ENCODE measurements around the gene SYN1. TPM values are rescaled to one million over a fixed set of nuclear protein-coding genes. Genes with fewer than 3 reads are reported as not detected.

The SYN1 gene
- total and polyA plus RNA-seq, 7 donors, result 0.16 to 1.6 (median 1.0) TPM; not detected in 1

DNA sequence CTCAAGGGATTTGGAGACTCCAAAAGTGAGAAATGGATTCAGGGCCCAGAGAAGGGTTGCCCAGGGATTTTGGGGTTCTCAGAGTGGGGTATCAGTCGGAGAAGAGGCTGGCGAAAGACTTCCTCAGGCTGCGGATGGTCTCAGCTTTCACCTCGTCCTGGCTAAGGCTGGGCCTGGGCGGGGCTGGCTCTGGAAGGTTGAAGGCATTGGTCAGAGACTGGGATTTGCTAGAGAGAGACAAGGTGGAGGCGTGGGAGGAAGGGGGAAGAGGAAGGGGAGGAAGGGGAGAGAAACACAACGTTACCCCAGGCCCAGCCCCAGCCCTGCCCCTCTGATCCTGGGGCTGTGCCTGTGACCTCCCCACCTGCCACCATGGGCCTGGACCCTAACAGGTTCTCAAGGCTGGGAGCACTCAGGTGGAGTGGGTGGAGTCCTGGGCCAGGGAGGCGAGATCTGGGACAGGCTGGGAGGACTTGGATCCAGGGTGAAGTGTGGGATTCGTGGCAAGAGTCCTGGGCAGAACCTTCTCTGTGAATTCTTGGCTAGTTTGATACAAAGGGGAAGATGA is 46.8 kb downstream of the SYN1 start:
- Histone ChIP-seq H3K4me1 (peaks cover 0 to 13% (median 5%) of the 10 kb centered on the region in 4 donors), H3K36me3 (peaks cover 0 to 29% (median 13%) of the 10 kb centered on the region in 4 donors), H3K9me3 (no peaks in the 10 kb centered on the region), H3K27ac (peak overlapping the region in 1 of 4 donors; percentile 49), H3K4me3 (no peak overlapping the region), H3K27me3 (peaks cover 0 to 3% (median 0%) of the 10 kb centered on the region in 3 donors)
- intact Hi-C loops (cut with DNase I), result no loop called here
- TF ChIP-seq, protein P1, sequence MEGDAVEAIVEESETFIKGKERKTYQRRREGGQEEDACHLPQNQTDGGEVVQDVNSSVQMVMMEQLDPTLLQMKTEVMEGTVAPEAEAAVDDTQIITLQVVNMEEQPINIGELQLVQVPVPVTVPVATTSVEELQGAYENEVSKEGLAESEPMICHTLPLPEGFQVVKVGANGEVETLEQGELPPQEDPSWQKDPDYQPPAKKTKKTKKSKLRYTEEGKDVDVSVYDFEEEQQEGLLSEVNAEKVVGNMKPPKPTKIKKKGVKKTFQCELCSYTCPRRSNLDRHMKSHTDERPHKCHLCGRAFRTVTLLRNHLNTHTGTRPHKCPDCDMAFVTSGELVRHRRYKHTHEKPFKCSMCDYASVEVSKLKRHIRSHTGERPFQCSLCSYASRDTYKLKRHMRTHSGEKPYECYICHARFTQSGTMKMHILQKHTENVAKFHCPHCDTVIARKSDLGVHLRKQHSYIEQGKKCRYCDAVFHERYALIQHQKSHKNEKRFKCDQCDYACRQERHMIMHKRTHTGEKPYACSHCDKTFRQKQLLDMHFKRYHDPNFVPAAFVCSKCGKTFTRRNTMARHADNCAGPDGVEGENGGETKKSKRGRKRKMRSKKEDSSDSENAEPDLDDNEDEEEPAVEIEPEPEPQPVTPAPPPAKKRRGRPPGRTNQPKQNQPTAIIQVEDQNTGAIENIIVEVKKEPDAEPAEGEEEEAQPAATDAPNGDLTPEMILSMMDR (IDR thresholded peaks at IDR 0.05), result no peak
- TF ChIP-seq POLR2A (IDR thresholded peaks at IDR 0.05), result no peak
- TF ChIP-seq POLR2AphosphoS5 (IDR thresholded peaks at IDR 0.05), result no peak
- no peak for TF ChIP-seq EP300 (IDR thresholded peaks at IDR 0.05)
- no peak for DNase-seq
- WGBS, 2 donors, result 54 to 73% methylated on average over 9 of the region's 9 CpGs

DNA sequence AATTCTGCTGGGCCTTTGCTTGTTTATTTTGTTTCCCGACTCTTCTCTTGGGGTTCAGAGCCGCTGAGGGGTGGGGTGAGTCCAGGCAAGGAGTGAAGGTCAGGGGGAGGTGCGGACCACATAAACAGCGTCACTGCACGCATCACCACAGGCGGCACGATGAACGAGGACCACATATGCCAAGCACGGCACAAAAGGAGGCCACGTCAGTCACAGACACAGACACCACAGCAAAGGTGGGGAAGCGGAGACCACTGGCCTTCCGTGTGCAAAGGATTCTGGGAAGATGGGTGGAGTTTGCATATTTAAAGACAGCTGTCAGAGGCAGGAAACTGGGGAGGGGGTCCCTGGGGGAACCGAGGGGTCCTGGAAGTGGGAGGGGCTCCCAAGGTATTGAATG is 47.8 kb downstream of the SYN1 start:
- Histone ChIP-seq H3K27me3 (peaks cover 0 to 3% (median 0%) of the 10 kb centered on the region in 3 donors), H3K36me3 (peaks cover 0 to 39% (median 20%) of the 10 kb centered on the region in 4 donors), H3K4me1 (peaks cover 0 to 13% (median 5%) of the 10 kb centered on the region in 4 donors), H3K4me3 (no peak overlapping the region), H3K27ac (no peak overlapping the region), H3K9me3 (no peaks in the 10 kb centered on the region)
- TF ChIP-seq, protein P1 (IDR thresholded peaks at IDR 0.05), result no peak
- TF ChIP-seq POLR2A (IDR thresholded peaks at IDR 0.05) (no peak), POLR2AphosphoS5 (IDR thresholded peaks at IDR 0.05) (no peak), EP300 (IDR thresholded peaks at IDR 0.05) (no peak)
- intact Hi-C loops (cut with DNase I), result no loop called here
- WGBS, 2 donors, result 89 to 91% methylated on average over 13 of the region's 13 CpGs
- DNase-seq, result no peak

DNA sequence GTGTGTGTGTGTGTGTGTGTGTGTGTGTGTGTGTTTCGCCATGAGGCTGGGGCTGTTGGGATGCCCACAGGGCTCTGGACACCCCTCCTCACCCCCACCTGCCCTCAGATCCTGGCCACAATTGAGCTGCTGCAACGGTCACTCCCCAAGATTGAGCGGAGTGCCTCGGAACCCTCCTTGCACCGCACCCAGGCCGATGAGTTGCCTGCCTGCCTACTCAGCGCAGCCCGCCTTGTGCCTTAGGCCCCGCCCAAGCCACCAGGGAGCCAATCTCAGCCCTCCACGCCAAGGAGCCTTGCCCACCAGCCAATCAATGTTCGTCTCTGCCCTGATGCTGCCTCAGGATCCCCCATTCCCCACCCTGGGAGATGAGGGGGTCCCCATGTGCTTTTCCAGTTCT is 48.4 kb downstream of the SYN1 start:
- Histone ChIP-seq H3K27ac (no peak overlapping the region), H3K9me3 (no peaks in the 10 kb centered on the region), H3K4me3 (no peak overlapping the region), H3K4me1 (peaks cover 0 to 13% (median 5%) of the 10 kb centered on the region in 4 donors), H3K27me3 (peaks cover 0 to 3% (median 0%) of the 10 kb centered on the region in 3 donors), H3K36me3 (peaks cover 0 to 46% (median 26%) of the 10 kb centered on the region in 4 donors)
- TF ChIP-seq EP300 (IDR thresholded peaks at IDR 0.05), result no peak
- TF ChIP-seq POLR2A (IDR thresholded peaks at IDR 0.05), result no peak
- TF ChIP-seq, protein P1 (IDR thresholded peaks at IDR 0.05), result no peak
- no peak for TF ChIP-seq POLR2AphosphoS5 (IDR thresholded peaks at IDR 0.05)
- DNase-seq, result no peak
- 89 to 95% methylated on average over 11 of the region's 11 CpGs for WGBS, 2 donors
- intact Hi-C loops (cut with DNase I), result no loop called here

DNA sequence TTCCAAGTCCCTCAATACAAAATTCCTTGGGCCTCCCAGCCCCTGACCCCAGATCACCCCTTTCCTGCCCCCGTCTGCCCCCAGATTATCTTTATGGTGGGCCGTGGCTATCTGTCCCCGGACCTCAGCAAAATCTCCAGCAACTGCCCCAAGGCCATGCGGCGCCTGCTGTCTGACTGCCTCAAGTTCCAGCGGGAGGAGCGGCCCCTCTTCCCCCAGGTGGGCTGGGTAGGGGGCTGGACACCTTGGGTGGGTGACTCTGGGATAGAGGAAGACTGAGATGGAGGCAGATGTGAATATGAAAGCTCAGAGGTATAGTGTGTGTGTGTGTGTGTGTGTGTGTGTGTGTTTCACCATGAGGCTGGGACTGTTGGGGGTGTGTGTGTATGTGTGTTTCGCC is 48.9 kb downstream of the SYN1 start:
- no peak overlapping the region for H3K4me3 ChIP-seq
- peaks cover 0 to 48% (median 26%) of the 10 kb centered on the region in 4 donors for H3K36me3 ChIP-seq

More for the DNA sequence above, 48.9 kb downstream of the SYN1 start:
- intact Hi-C loops (cut with DNase I), result no loop called here
- peaks cover 0 to 13% (median 5%) of the 10 kb centered on the region in 4 donors for H3K4me1 ChIP-seq
- H3K9me3 ChIP-seq, result no peaks in the 10 kb centered on the region
- no peak for DNase-seq
- TF ChIP-seq POLR2AphosphoS5 (IDR thresholded peaks at IDR 0.05), result no peak
- TF ChIP-seq EP300 (IDR thresholded peaks at IDR 0.05), result no peak
- TF ChIP-seq POLR2A (IDR thresholded peaks at IDR 0.05), result no peak
- TF ChIP-seq, protein P1 (IDR thresholded peaks at IDR 0.05), result no peak
- H3K27ac ChIP-seq, result no peak overlapping the region
- H3K27me3 ChIP-seq, result peaks cover 0 to 3% (median 0%) of the 10 kb centered on the region in 3 donors
- WGBS, 2 donors, result 94 to 96% methylated on average over 8 of the region's 8 CpGs

All from sigmoid colon (tissue), 7 donors.